Gastrocnemius medialis (tissue), 4 donors: ENCODE data around the gene POPDC2.

Experiments
- POLR2A ChIP-seq, 2 donors: fragments of 450-650 bp; IDR thresholded peaks; one replicate each; pipeline ENCODE4 v1.6.1; 2017; ENCODE audit warnings: antibody characterized with exemption in 2 of 2, mild to moderate bottlenecking in 2 of 2, moderate library complexity in 2 of 2
- TF ChIP-seq, protein P1 (sequence below), 5 experiments: fragments of 450-650 bp in 3 of 5; fragments of 200-600 bp in 2 of 5; sonication (generic) in 2 of 5; IDR thresholded peaks in 4 of 5; conservative IDR thresholded peaks in 1 of 5; 1 replicate in 4 of 5; 2 replicates in 1 of 5; pipeline ENCODE4 v1.5.1; 2016 to 2019; ENCODE audit warnings: antibody characterized with exemption in 5 of 5, mild to moderate bottlenecking in 3 of 5, moderate library complexity in 3 of 5

DNA sequence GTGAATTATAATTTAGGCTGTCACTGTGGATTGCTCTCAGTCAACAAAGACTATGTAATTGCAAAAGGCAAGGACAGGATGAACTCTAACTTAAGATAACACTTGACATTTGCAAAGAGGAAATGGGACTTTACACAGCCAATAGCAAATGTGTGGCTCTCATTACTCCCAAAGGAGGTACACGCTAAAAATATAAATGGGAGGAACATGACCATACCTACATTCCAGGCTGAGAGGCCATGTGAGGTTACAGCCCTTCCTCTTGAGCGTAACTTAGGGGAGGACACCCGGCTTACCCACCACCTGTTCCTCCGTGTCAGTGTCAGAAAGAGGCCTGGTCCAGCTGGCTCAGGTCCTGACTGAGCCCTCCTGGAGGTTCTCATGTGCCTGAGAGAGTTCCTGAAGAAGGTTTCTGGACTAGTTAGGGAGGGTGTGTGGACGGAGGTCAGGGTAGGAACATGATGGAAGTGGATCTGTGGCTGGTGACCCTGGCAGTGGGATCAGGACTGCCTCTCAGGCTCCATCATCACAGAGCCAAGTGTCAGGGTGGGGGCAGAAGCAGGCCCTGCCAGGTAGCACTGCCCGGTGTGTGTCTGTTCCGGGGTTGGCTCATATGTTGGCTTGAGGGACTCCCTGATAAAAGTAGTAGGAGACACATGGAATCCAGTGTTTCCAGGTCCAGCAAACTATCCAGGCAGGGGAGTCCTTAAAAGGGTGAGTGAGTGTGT, 7.9 kb downstream of the POPDC2 start:
- TF ChIP-seq, protein P1, sequence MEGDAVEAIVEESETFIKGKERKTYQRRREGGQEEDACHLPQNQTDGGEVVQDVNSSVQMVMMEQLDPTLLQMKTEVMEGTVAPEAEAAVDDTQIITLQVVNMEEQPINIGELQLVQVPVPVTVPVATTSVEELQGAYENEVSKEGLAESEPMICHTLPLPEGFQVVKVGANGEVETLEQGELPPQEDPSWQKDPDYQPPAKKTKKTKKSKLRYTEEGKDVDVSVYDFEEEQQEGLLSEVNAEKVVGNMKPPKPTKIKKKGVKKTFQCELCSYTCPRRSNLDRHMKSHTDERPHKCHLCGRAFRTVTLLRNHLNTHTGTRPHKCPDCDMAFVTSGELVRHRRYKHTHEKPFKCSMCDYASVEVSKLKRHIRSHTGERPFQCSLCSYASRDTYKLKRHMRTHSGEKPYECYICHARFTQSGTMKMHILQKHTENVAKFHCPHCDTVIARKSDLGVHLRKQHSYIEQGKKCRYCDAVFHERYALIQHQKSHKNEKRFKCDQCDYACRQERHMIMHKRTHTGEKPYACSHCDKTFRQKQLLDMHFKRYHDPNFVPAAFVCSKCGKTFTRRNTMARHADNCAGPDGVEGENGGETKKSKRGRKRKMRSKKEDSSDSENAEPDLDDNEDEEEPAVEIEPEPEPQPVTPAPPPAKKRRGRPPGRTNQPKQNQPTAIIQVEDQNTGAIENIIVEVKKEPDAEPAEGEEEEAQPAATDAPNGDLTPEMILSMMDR (IDR thresholded peaks at IDR 0.05 in 4 of 5, conservative IDR thresholded peaks at IDR 0.05 in 1 of 5) = no peak
- TF ChIP-seq POLR2A (IDR thresholded peaks at IDR 0.05) = peak; percentile 38 to 76
